ENCODE results near the gene ABLIM1. TPM values are rescaled to one million over a fixed set of nuclear protein-coding genes. Genes with fewer than 3 reads are reported as not detected.

Gene ABLIM1
- total RNA-seq, 1 donor from 2014 or later, result 70.0 TPM

GRCh38 chr10:114618722-114619121, 39.4 kb downstream of the ABLIM1 start:
- no peak for FAIRE-seq
- H3K4me3 Mint-ChIP-seq (ENCODE audit: unreplicated experiment), result no peak overlapping the region
- H2AFZ ChIP-seq (ENCODE audit: low read depth, low read length), result no peak overlapping the region
- no peak overlapping the region for H3K27ac ChIP-seq (ENCODE audit: low read depth, low read length)
- peaks cover 10% of the 10 kb centered on the region for H3K36me3 Mint-ChIP-seq (ENCODE audit: low read depth, unreplicated experiment)
- peaks cover 13% of the 10 kb centered on the region for H3K4me1 ChIP-seq (ENCODE audit: insufficient read depth, low read length)
- no peak overlapping the region for H3K27ac Mint-ChIP-seq (ENCODE audit: unreplicated experiment)
- H3K4me1 Mint-ChIP-seq (ENCODE audit: low read depth, unreplicated experiment), result peaks cover 42% of the 10 kb centered on the region
- no peaks in the 10 kb centered on the region for H4K20me1 ChIP-seq (ENCODE audit: insufficient read depth, low read length)
- no peaks in the 10 kb centered on the region for H3K27me3 ChIP-seq (ENCODE audit: insufficient read depth, low read length)
- no peaks in the 10 kb centered on the region for H3K27me3 Mint-ChIP-seq (ENCODE audit: low read depth, unreplicated experiment)
- no peaks in the 10 kb centered on the region for H3K79me2 ChIP-seq (ENCODE audit: insufficient read depth, low read length)
- no peak overlapping the region for H3K4me3 ChIP-seq (ENCODE audit: insufficient read depth, low read depth, low read length)
- H3K9me3 Mint-ChIP-seq (ENCODE audit: unreplicated experiment), result no peaks in the 10 kb centered on the region
- TF ChIP-seq EZH2 (IDR thresholded peaks at IDR 0.05; ENCODE audit: insufficient read depth, low read length), result no peak
- TF ChIP-seq CTCF (IDR thresholded peaks at IDR 0.05; ENCODE audit: insufficient read depth, low read depth, low read length), result no peak
- no peaks in the 10 kb centered on the region for H3K36me3 ChIP-seq (ENCODE audit: insufficient read depth, low read length)
- H3K9me3 ChIP-seq (ENCODE audit: insufficient read depth, low read depth, low read length), result no peaks in the 10 kb centered on the region
- H3K4me2 ChIP-seq (ENCODE audit: low read length), result no peak overlapping the region
- no peak overlapping the region for H3K9ac ChIP-seq (ENCODE audit: low read length)
- DNase-seq (ENCODE audit: low read depth), result no peak

GRCh38 chr10:114616516-114616915, 41.6 kb downstream of the ABLIM1 start:
- peaks cover 6% of the 10 kb centered on the region for H3K4me1 ChIP-seq (ENCODE audit: insufficient read depth, low read length)
- no peak overlapping the region for H3K27ac ChIP-seq (ENCODE audit: low read depth, low read length)
- DNase-seq (ENCODE audit: low read depth) (no peak), FAIRE-seq (no peak)
- no peak overlapping the region for H3K9ac ChIP-seq (ENCODE audit: low read length)
- Mint-ChIP-seq H3K27ac (ENCODE audit: unreplicated experiment) (no peak overlapping the region), H3K9me3 (ENCODE audit: unreplicated experiment) (no peaks in the 10 kb centered on the region), H3K27me3 (ENCODE audit: low read depth, unreplicated experiment) (no peaks in the 10 kb centered on the region), H3K4me1 (ENCODE audit: low read depth, unreplicated experiment) (peaks cover 43% of the 10 kb centered on the region), H3K36me3 (ENCODE audit: low read depth, unreplicated experiment) (peaks cover 10% of the 10 kb centered on the region), H3K4me3 (ENCODE audit: unreplicated experiment) (no peak overlapping the region)
- H3K4me3 ChIP-seq (ENCODE audit: insufficient read depth, low read depth, low read length), result no peak overlapping the region
- H3K36me3 ChIP-seq (ENCODE audit: insufficient read depth, low read length), result no peaks in the 10 kb centered on the region
- H3K9me3 ChIP-seq (ENCODE audit: insufficient read depth, low read depth, low read length), result no peaks in the 10 kb centered on the region
- peaks cover 2% of the 10 kb centered on the region for H3K27me3 ChIP-seq (ENCODE audit: insufficient read depth, low read length)
- no peaks in the 10 kb centered on the region for H3K79me2 ChIP-seq (ENCODE audit: insufficient read depth, low read length)
- TF ChIP-seq EZH2 (IDR thresholded peaks at IDR 0.05; ENCODE audit: insufficient read depth, low read length), result no peak
- no peak for TF ChIP-seq CTCF (IDR thresholded peaks at IDR 0.05; ENCODE audit: insufficient read depth, low read depth, low read length)
- H3K4me2 ChIP-seq (ENCODE audit: low read length), result no peak overlapping the region
- no peak overlapping the region for H2AFZ ChIP-seq (ENCODE audit: low read depth, low read length)
- H4K20me1 ChIP-seq (ENCODE audit: insufficient read depth, low read length), result no peaks in the 10 kb centered on the region

- Mint-ChIP-seq H3K4me3 (ENCODE audit: unreplicated experiment) (no peak overlapping the region), H3K36me3 (ENCODE audit: low read depth, unreplicated experiment) (peaks cover 10% of the 10 kb centered on the region), H3K27ac (ENCODE audit: unreplicated experiment) (no peak overlapping the region), H3K4me1 (ENCODE audit: low read depth, unreplicated experiment) (peaks cover 42% of the 10 kb centered on the region), H3K27me3 (ENCODE audit: low read depth, unreplicated experiment) (no peaks in the 10 kb centered on the region), H3K9me3 (ENCODE audit: unreplicated experiment) (no peaks in the 10 kb centered on the region)
- H3K4me1 ChIP-seq (ENCODE audit: insufficient read depth, low read length), result peaks cover 6% of the 10 kb centered on the region
- H2AFZ ChIP-seq (ENCODE audit: low read depth, low read length), result no peak overlapping the region
- no peak overlapping the region for H3K4me3 ChIP-seq (ENCODE audit: insufficient read depth, low read depth, low read length)
- no peaks in the 10 kb centered on the region for H4K20me1 ChIP-seq (ENCODE audit: insufficient read depth, low read length)
- no peak for FAIRE-seq
- no peak overlapping the region for H3K4me2 ChIP-seq (ENCODE audit: low read length)
- no peaks in the 10 kb centered on the region for H3K36me3 ChIP-seq (ENCODE audit: insufficient read depth, low read length)
- TF ChIP-seq EZH2 (IDR thresholded peaks at IDR 0.05; ENCODE audit: insufficient read depth, low read length) (no peak), CTCF (IDR thresholded peaks at IDR 0.05; ENCODE audit: insufficient read depth, low read depth, low read length) (no peak)
- H3K79me2 ChIP-seq (ENCODE audit: insufficient read depth, low read length), result no peaks in the 10 kb centered on the region
- no peaks in the 10 kb centered on the region for H3K9me3 ChIP-seq (ENCODE audit: insufficient read depth, low read depth, low read length)
- no peak for DNase-seq (ENCODE audit: low read depth)
- no peak overlapping the region for H3K27ac ChIP-seq (ENCODE audit: low read depth, low read length)
- H3K27me3 ChIP-seq (ENCODE audit: insufficient read depth, low read length), result peaks cover 2% of the 10 kb centered on the region
- no peak overlapping the region for H3K9ac ChIP-seq (ENCODE audit: low read length)
These were observed 42.0 kb downstream of the ABLIM1 start for GRCh38 chr10:114616103-114616502.
